ENCODE measurements around the gene PDZRN3.

Gene PDZRN3

GRCh38 chr3:73621388-73621787, 3.4 kb downstream of the PDZRN3 start:
- Histone ChIP-seq H3K4me3 (ENCODE audit: severe bottlenecking) (no peak overlapping the region), H3K27me3 (ENCODE audit: insufficient read depth, poor library complexity, severe bottlenecking) (peaks cover 45% of the 10 kb centered on the region), H3K9me3 (ENCODE audit: severe bottlenecking) (no peaks in the 10 kb centered on the region), H3K4me1 (ENCODE audit: insufficient read depth, poor library complexity, severe bottlenecking) (no peaks in the 10 kb centered on the region), H3K36me3 (ENCODE audit: low read depth) (no peaks in the 10 kb centered on the region), H3K27ac (ENCODE audit: poor library complexity, severe bottlenecking) (no peak overlapping the region)
- DNase-seq (ENCODE audit: low spot score) (no peak), ATAC-seq (ENCODE audit: low read depth) (no peak)
- TF ChIP-seq, protein P1, sequence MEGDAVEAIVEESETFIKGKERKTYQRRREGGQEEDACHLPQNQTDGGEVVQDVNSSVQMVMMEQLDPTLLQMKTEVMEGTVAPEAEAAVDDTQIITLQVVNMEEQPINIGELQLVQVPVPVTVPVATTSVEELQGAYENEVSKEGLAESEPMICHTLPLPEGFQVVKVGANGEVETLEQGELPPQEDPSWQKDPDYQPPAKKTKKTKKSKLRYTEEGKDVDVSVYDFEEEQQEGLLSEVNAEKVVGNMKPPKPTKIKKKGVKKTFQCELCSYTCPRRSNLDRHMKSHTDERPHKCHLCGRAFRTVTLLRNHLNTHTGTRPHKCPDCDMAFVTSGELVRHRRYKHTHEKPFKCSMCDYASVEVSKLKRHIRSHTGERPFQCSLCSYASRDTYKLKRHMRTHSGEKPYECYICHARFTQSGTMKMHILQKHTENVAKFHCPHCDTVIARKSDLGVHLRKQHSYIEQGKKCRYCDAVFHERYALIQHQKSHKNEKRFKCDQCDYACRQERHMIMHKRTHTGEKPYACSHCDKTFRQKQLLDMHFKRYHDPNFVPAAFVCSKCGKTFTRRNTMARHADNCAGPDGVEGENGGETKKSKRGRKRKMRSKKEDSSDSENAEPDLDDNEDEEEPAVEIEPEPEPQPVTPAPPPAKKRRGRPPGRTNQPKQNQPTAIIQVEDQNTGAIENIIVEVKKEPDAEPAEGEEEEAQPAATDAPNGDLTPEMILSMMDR (IDR thresholded peaks at IDR 0.05; ENCODE audit: poor library complexity, severe bottlenecking), result no peak

DNA sequence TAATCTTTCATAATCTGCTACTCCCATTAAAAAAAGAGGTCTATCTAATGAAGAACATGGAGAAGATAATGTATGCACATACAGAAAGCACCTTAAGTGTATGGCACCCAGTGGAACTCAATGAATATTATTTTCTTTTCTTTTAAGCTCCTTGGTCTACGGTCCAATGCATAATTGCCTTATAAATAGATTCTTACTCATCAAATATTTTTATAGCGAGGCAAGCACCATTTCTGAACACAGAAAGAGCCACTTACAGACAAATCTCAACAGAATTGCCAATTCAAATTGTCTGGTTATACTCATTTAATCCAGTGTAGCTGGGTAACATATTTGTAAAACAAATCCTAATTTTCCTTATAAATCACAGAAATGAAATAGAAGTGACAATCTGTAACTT, 6.3 kb downstream of the PDZRN3 start:
- TF ChIP-seq, protein P1 (IDR thresholded peaks at IDR 0.05; ENCODE audit: poor library complexity, severe bottlenecking), result no peak
- DNase-seq (ENCODE audit: low spot score), result no peak

GRCh38 chr3:73616056-73616455, 8.7 kb downstream of the PDZRN3 start:
- ATAC-seq (ENCODE audit: low read depth) (no peak), DNase-seq (ENCODE audit: low spot score) (no peak)
- Histone ChIP-seq H3K27ac (ENCODE audit: poor library complexity, severe bottlenecking) (no peak overlapping the region), H3K27me3 (ENCODE audit: insufficient read depth, poor library complexity, severe bottlenecking) (peaks cover 2% of the 10 kb centered on the region), H3K9me3 (ENCODE audit: severe bottlenecking) (no peaks in the 10 kb centered on the region), H3K4me1 (ENCODE audit: insufficient read depth, poor library complexity, severe bottlenecking) (no peaks in the 10 kb centered on the region), H3K36me3 (ENCODE audit: low read depth) (no peaks in the 10 kb centered on the region), H3K4me3 (ENCODE audit: severe bottlenecking) (no peak overlapping the region)
- TF ChIP-seq, protein P1 (IDR thresholded peaks at IDR 0.05; ENCODE audit: poor library complexity, severe bottlenecking), result no peak

More for the DNA sequence above, 6.3 kb downstream of the PDZRN3 start:
- Histone ChIP-seq H3K27ac (ENCODE audit: poor library complexity, severe bottlenecking) (no peak overlapping the region), H3K9me3 (ENCODE audit: severe bottlenecking) (no peaks in the 10 kb centered on the region), H3K4me3 (ENCODE audit: severe bottlenecking) (no peak overlapping the region), H3K27me3 (ENCODE audit: insufficient read depth, poor library complexity, severe bottlenecking) (peaks cover 22% of the 10 kb centered on the region), H3K4me1 (ENCODE audit: insufficient read depth, poor library complexity, severe bottlenecking) (no peaks in the 10 kb centered on the region), H3K36me3 (ENCODE audit: low read depth) (no peaks in the 10 kb centered on the region)
- no peak for ATAC-seq (ENCODE audit: low read depth)

DNA sequence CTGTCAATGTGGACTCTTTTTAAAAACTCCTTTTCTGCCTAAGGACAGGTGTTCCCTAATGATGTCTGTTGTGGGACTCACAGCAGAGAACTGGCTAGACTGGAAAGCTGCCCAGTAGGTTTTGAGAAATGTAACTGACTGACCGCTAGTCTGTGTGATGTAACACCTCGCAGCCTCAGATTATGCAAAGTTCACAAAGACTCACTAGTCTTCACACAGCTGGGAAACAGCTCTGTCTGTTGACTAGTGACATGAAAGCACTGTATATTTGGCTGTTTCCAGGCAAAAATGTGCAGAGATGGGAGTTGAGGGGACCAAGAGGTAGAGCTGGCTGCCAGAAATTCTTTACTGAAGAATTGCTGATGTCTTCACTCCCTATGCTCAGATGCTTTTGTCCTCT, 10.3 kb downstream of the PDZRN3 start:
- Histone ChIP-seq H3K4me1 (ENCODE audit: insufficient read depth, poor library complexity, severe bottlenecking) (no peaks in the 10 kb centered on the region), H3K36me3 (ENCODE audit: low read depth) (no peaks in the 10 kb centered on the region), H3K9me3 (ENCODE audit: severe bottlenecking) (no peaks in the 10 kb centered on the region), H3K4me3 (ENCODE audit: severe bottlenecking) (no peak overlapping the region), H3K27ac (ENCODE audit: poor library complexity, severe bottlenecking) (no peak overlapping the region), H3K27me3 (ENCODE audit: insufficient read depth, poor library complexity, severe bottlenecking) (no peaks in the 10 kb centered on the region)
- DNase-seq (ENCODE audit: low spot score), result no peak
- TF ChIP-seq, protein P1 (IDR thresholded peaks at IDR 0.05; ENCODE audit: poor library complexity, severe bottlenecking), result no peak
- ATAC-seq (ENCODE audit: low read depth), result 0 out of 3 replicates have a peak, but pooled peaks have one; percentile 29

GRCh38 chr3:73611176-73611575, 13.6 kb downstream of the PDZRN3 start:
- ATAC-seq (ENCODE audit: low read depth) (no peak), DNase-seq (ENCODE audit: low spot score) (no peak)
- no peaks in the 10 kb centered on the region for H3K36me3 ChIP-seq (ENCODE audit: low read depth)
- no peaks in the 10 kb centered on the region for H3K27me3 ChIP-seq (ENCODE audit: insufficient read depth, poor library complexity, severe bottlenecking)
- TF ChIP-seq, protein P1 (IDR thresholded peaks at IDR 0.05; ENCODE audit: poor library complexity, severe bottlenecking), result no peak
- H3K4me1 ChIP-seq (ENCODE audit: insufficient read depth, poor library complexity, severe bottlenecking), result no peaks in the 10 kb centered on the region
- no peak overlapping the region for H3K27ac ChIP-seq (ENCODE audit: poor library complexity, severe bottlenecking)
- H3K4me3 ChIP-seq (ENCODE audit: severe bottlenecking), result no peak overlapping the region
- H3K9me3 ChIP-seq (ENCODE audit: severe bottlenecking), result no peaks in the 10 kb centered on the region
